Ishikawa (cell line): ENCODE data around the gene C1QTNF3.

Experiments
- CEBPB ChIP-seq: IDR thresholded peaks from 2 replicates; pipeline ENCODE4 v1.6.1; 2012
- CREB1 ChIP-seq: IDR thresholded peaks from 2 replicates; pipeline ENCODE4 v1.6.1; 2012; ENCODE audit warnings: low read depth
- EGR1 ChIP-seq: IDR thresholded peaks from 2 replicates; pipeline ENCODE4 v1.6.1; 2012
- EP300 ChIP-seq: IDR thresholded peaks from 2 replicates; pipeline ENCODE4 v1.6.1; 2012; ENCODE audit warnings: borderline replicate concordance
- FOXM1 ChIP-seq: IDR thresholded peaks from 2 replicates; pipeline ENCODE4 v1.6.1; 2012; ENCODE audit warnings: low read depth, borderline replicate concordance
- NFIC ChIP-seq: IDR thresholded peaks from 2 replicates; pipeline ENCODE4 v1.6.1; 2012
- RAD21 ChIP-seq: IDR thresholded peaks from 2 replicates; pipeline ENCODE4 v1.6.1; 2012; ENCODE audit warnings: low read depth
- TAF1 ChIP-seq: IDR thresholded peaks from 2 replicates; pipeline ENCODE4 v1.6.1; 2012; ENCODE audit warnings: low read depth, mild to moderate bottlenecking
- TCF12 ChIP-seq: IDR thresholded peaks from 2 replicates; pipeline ENCODE4 v1.6.1; 2012; ENCODE audit warnings: low read depth
- TEAD4 ChIP-seq: IDR thresholded peaks from 2 replicates; pipeline ENCODE4 v1.6.1; 2012
- YY1 ChIP-seq: IDR thresholded peaks from 2 replicates; pipeline ENCODE4 v1.6.1; 2012; ENCODE audit warnings: low read depth
- ZBTB7A ChIP-seq: IDR thresholded peaks from 2 replicates; pipeline ENCODE4 v1.6.1; 2012; ENCODE audit warnings: low read depth
- TF ChIP-seq, protein P1 (sequence below): IDR thresholded peaks from 2 replicates; pipeline ENCODE4 v1.6.1; 2012
- TF ChIP-seq, protein P2 (sequence below): IDR thresholded peaks from 2 replicates; pipeline ENCODE4 v1.6.1; 2012; ENCODE audit warnings: low read depth, mild to moderate bottlenecking
- TF ChIP-seq, protein P3 (sequence below): IDR thresholded peaks from 2 replicates; pipeline ENCODE4 v1.6.1; 2012

The C1QTNF3 gene

DNA sequence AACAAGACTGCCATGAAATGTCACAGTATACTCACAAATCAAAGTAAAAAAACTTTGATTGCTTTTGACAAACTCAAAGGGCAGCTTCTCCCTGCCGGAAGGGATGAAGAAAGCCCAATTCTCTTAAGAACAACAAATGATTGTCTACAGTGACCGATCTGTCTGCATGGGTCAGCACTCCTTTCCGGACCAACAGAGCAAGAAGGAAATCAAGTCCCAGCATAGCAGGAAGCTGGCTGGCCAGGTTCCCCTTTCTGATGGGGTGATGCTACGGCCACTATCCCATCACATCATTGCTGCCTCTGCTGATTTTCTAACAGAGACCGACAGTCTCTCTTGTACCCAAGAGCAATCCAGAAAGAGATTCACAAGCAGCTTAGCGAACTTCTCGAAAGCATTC is 692 bp downstream of the C1QTNF3 start:
- TF ChIP-seq TCF12, result no peak

DNA sequence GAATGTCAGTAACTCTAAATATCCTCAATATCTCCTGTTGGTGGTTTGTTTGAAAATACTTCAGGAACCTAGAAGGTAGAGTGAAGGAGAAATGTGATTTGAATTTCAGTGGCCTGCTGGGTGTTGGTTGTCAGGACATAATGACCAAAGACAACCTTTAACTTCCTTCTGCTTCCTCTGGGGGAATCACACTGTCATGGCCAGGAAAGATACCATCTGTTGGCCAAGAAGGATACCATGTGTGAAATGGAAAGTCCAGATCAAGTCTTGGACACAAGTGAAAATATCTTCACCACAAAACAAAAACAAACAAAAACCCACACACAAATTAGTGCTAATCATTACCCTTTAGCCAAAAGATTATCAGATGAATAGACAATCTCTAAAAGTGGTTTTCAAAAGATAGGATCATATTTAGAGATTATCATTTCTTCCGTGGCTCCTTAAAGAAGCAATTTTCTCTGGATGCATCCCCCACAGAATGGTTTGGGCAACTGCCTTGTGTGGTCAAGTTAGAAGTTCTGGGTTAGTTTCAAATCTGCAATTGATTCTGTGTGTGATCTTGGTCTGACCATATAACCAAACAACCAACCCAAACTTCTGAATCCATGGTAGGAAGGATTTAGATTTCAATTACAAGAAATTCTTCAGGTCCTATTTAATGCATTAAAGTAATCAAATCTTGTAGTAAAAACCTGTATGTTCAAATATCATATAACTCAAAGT is 1.6 kb downstream of the C1QTNF3 start:
- no peak for TF ChIP-seq CREB1
- no peak for TF ChIP-seq FOXM1
- TF ChIP-seq TAF1, result no peak
- TF ChIP-seq TEAD4, result no peak
- no peak for TF ChIP-seq ZBTB7A
- TF ChIP-seq YY1, result no peak
- no peak for TF ChIP-seq EP300
- TF ChIP-seq RAD21, result no peak

DNA sequence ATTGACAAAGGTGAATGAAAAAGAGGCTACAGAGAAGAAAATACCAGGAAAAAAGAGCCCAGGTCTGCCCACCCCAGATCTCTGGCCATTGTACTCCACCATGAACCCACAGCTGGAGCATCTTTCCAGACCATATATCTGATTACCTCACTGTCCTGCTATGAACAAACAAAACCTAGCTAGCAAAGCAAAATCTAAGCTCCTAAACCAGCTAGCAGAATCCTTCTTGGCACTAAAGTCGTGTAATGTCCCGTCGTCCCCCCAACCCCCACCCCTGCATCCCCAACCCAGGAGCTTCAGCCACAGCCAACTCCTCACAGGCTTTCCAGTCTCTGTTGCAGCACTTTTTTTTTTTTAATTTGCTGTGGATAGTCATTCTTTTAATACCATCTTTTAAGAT is 2.5 kb downstream of the C1QTNF3 start:
- no peak for TF ChIP-seq RAD21
- TF ChIP-seq TEAD4, result no peak
- TF ChIP-seq EP300, result no peak
- no peak for TF ChIP-seq EGR1
- TF ChIP-seq CEBPB, result no peak
- TF ChIP-seq YY1, result no peak
- no peak for TF ChIP-seq NFIC

DNA sequence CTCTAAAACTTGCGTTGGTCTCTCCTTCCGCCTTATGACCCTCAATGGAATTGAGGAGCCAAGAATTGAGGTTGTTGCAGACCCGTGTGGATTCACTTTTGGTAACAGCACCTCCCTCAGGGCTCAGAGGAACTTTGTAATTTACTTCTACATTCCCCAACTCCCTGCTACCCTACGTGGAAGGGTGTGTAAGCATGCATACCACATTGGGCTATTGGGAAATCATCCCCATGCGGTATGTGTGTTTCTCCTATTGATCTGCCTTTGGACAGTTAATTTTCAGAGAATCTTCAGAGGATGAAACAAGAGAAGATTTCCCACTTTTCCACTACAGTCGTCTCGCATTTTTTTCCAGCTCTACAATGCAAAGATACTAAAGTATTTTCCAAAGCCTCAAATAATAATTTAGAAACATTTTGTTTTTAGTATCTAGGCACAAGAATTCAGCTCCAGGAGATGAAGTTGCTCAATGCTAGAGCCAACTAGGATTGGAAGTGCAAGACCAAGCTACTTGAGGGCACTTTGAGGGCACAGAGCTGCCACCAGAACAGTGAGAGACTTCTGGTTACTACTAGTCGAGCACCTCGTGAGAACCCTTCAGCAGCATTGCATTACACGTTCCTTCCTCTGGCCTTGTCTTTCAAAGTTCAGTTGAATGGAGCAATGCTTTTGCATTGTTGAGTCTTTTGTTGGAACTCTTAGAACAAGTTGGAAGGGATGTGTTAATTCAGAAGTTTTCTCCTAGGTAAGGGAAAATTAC is 3.4 kb downstream of the C1QTNF3 start:
- no peak for TF ChIP-seq RAD21
- TF ChIP-seq, protein P1, sequence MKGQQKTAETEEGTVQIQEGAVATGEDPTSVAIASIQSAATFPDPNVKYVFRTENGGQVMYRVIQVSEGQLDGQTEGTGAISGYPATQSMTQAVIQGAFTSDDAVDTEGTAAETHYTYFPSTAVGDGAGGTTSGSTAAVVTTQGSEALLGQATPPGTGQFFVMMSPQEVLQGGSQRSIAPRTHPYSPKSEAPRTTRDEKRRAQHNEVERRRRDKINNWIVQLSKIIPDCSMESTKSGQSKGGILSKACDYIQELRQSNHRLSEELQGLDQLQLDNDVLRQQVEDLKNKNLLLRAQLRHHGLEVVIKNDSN, result no peak
- TF ChIP-seq, protein P2, sequence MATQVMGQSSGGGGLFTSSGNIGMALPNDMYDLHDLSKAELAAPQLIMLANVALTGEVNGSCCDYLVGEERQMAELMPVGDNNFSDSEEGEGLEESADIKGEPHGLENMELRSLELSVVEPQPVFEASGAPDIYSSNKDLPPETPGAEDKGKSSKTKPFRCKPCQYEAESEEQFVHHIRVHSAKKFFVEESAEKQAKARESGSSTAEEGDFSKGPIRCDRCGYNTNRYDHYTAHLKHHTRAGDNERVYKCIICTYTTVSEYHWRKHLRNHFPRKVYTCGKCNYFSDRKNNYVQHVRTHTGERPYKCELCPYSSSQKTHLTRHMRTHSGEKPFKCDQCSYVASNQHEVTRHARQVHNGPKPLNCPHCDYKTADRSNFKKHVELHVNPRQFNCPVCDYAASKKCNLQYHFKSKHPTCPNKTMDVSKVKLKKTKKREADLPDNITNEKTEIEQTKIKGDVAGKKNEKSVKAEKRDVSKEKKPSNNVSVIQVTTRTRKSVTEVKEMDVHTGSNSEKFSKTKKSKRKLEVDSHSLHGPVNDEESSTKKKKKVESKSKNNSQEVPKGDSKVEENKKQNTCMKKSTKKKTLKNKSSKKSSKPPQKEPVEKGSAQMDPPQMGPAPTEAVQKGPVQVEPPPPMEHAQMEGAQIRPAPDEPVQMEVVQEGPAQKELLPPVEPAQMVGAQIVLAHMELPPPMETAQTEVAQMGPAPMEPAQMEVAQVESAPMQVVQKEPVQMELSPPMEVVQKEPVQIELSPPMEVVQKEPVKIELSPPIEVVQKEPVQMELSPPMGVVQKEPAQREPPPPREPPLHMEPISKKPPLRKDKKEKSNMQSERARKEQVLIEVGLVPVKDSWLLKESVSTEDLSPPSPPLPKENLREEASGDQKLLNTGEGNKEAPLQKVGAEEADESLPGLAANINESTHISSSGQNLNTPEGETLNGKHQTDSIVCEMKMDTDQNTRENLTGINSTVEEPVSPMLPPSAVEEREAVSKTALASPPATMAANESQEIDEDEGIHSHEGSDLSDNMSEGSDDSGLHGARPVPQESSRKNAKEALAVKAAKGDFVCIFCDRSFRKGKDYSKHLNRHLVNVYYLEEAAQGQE, result no peak
- TF ChIP-seq CREB1, result no peak

DNA sequence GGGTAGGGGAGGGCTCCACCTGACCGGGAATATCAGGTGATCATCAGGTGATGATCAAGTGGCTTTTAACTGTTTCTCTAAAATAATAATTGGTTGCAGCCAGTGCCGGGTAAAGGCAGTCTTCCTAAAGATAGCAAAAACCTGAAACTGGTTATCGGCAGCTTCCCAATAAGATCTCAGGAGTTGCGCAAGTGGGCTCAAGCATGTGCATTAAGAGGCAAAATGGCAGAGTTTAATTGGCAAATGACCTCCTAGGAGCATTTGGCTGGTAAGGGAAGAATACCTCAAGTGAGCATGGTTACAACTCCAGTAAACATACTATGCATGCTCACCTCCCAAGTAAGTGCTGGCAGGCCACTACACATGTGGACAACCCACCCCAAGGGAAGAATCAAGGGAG is 4.2 kb downstream of the C1QTNF3 start:
- TF ChIP-seq ZBTB7A (no peak), CEBPB (peak; percentile 38; the same call in 1 of the 2 replicates)

DNA sequence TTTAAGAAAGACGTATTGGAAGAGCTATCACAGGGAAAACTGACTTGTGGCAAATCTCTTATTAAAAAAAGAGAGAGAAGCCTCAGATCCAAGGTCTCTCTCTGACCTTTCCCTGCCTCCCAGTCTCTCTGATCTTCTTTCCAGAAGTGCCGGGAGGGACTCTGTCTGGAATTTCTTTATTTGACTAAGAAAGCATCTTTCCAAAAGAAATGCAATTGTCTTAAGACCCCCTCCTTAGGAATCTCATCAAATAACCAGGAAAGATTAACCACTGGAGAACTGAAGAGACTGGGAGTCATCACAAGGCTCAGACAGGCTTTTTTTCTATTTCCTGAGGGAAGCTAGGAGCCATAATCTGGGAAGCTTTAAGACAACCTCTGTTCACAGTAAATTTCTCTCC is 4.6 kb downstream of the C1QTNF3 start:
- no peak for TF ChIP-seq ZBTB7A

DNA sequence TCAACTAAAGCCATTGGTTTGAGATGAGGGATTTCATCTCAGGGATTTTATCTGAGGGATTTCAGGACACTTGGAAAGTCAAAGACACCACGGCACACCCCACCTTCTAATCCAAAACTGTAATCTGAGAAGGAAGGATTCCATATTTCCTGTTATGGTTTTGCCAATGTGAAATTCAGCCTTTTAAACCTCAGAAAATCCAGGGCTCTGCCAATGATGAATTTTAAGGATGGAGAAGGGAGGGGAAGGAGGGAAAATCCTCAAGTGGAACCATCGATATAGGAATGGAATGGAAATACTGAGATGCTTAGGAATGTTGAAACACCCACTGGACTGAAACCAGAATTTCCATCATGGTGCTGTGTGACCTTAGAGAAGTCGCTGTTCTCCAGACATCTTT is 5.3 kb downstream of the C1QTNF3 start:
- TF ChIP-seq CREB1 (no peak), TEAD4 (no peak), ZBTB7A (no peak), RAD21 (no peak), TAF1 (no peak), EGR1 (no peak), TCF12 (no peak), NFIC (no peak), CEBPB (no peak), YY1 (no peak), FOXM1 (no peak), EP300 (no peak)
- TF ChIP-seq, protein P3, sequence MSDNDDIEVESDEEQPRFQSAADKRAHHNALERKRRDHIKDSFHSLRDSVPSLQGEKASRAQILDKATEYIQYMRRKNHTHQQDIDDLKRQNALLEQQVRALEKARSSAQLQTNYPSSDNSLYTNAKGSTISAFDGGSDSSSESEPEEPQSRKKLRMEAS, result no peak
- TF ChIP-seq, protein P2, result no peak
- TF ChIP-seq, protein P1, result no peak
